Ovary (tissue), 3 donors: Measurements from ENCODE around the gene SBK3.

Experiments
- POLR2A ChIP-seq: fragments of 450-650 bp; IDR thresholded peaks from one replicate; pipeline ENCODE4 v1.6.1; 2017; ENCODE audit warnings: antibody characterized with exemption, mild to moderate bottlenecking, moderate library complexity
- TF ChIP-seq, protein P1 (sequence below), 3 donors: fragments of 450-650 bp in 2 of 3; fragments of 200-600 bp in 1 of 3; IDR thresholded peaks; one replicate each; pipeline versions ENCODE4 v1.5.1 to v1.8.0; 2016 to 2022; ENCODE audit warnings: antibody characterized with exemption in 3 of 3, mild to moderate bottlenecking in 1 of 3
- donor health status: DM: no; HTN: no; CAD: no.

- TF ChIP-seq, protein P1, sequence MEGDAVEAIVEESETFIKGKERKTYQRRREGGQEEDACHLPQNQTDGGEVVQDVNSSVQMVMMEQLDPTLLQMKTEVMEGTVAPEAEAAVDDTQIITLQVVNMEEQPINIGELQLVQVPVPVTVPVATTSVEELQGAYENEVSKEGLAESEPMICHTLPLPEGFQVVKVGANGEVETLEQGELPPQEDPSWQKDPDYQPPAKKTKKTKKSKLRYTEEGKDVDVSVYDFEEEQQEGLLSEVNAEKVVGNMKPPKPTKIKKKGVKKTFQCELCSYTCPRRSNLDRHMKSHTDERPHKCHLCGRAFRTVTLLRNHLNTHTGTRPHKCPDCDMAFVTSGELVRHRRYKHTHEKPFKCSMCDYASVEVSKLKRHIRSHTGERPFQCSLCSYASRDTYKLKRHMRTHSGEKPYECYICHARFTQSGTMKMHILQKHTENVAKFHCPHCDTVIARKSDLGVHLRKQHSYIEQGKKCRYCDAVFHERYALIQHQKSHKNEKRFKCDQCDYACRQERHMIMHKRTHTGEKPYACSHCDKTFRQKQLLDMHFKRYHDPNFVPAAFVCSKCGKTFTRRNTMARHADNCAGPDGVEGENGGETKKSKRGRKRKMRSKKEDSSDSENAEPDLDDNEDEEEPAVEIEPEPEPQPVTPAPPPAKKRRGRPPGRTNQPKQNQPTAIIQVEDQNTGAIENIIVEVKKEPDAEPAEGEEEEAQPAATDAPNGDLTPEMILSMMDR (IDR thresholded peaks at IDR 0.05) = no peak
- TF ChIP-seq POLR2A = no peak
Measured at GRCh38 chr19:55546822-55547614, 1.7 kb upstream of the SBK3 start.
